GM18870 (cell line): ENCODE results near the gene MKRN2.
"Not testable (repeated sequence)": the region's sequence is repeated elsewhere in the genome, so short reads cannot be mapped to it uniquely, and the experiment has no call there.

Experiments
- ATAC-seq: cut with Tn5 transposase; IDR thresholded peaks from one replicate; pipeline ENCODE4 v1.9.1; 2021; ENCODE audit warnings: moderate library complexity; ENCODE audit not compliant: unreplicated experiment

Gene MKRN2

DNA sequence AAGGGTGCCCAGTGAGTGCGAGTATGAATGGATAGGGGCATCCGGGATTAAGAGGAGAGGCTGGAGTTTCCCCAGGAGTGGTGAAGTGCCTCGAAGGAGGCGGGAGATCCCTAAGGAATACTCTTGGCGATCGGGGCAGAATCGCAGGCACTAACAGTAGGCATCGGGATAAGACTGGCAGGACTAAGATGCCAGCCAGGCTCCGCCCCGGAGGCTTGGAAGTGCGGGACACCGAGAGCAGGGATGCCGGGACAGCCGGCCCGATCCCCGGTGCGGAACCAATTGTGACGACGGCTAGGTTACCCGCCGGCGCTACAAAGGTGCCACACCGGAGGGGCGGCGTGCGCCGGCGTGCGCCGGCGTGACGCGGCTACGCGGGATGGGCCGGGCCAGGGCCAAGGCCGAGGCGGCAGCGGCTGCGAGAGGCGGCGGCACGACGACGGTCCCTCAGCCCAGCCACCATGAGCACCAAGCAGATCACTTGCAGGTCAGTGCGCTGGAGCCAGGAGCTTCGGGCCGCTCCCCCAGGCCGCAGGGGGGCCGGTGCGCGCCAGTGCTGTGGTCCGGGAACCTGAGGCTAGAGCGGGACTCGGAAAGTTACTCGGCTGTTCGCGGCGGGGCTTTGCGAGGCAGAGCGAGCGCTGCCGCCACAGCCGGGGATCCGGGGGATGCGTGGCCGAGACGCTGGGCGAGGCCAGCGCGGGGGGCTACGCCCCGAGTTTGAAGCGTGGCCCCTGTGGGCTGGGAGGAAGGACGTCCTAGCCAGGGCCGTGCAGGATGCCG is at the start of gene MKRN2:
Gene MKRN2 (plus strand): TSS at position 398 of the 783 bp plus-strand sequence. CDS start 64 bp downstream, at position 462.
- ATAC-seq, result peak; percentile 44

DNA sequence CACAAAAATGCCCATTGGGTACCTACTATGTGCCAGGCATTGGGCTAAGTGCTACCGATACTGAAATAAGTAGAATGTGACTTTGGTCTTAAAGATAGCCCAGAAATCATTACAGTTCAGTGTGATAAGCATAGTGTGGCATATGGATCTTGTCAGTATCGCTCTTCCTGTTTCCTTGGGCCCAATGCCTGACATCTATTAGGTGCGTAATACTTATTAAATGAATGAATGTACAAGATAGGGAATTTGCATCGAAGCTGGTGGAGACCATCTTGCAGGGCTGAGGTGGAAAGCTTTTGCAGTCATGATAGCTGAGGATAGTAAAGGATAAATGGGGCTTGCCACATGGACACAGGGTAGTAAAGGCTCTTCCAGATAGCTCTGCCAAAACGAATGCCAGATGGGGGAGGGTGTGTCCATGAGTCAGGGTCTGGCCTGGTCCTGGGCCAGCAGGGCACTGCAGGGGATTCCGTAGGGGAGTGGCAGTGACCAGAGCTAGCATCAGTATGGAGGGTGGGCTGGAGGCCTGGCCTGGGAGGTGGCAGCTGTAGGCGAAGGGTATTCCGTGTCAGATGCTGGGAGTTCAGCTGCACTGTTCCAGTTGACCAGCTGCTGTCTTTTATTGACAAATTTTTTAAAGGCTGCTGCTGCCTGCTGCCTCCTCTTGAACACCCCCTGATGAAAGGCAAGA is 49.2 kb upstream of the MKRN2 start:
- ATAC-seq, result no peak

DNA sequence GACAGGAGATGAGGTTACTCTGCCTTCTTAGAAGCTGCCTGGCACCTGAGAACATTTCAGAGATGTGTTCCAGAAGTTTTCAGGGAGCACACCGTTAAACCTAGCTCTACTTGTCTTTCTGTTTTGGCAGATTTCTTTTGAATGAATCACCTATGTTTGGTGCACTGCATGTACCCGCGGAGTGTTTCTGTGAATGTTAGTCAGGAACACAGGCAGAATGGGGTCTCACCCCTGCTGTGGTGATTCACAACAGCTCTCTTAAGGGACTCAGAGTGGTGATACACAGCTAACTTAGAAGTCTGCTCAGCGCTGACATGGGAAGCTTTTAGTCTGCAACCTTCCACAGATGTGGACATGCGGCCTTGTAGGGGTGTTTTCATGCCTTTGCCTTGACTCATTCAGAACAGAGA is 48.6 kb upstream of the MKRN2 start:
- no peak for ATAC-seq

- no peak for ATAC-seq
Observed at GRCh38 chr3:12509466-12509865, 47.4 kb upstream of the MKRN2 start.

GRCh38 chr3:12512534-12513118 is 44.3 kb upstream of the MKRN2 start:
- no peak for ATAC-seq

DNA sequence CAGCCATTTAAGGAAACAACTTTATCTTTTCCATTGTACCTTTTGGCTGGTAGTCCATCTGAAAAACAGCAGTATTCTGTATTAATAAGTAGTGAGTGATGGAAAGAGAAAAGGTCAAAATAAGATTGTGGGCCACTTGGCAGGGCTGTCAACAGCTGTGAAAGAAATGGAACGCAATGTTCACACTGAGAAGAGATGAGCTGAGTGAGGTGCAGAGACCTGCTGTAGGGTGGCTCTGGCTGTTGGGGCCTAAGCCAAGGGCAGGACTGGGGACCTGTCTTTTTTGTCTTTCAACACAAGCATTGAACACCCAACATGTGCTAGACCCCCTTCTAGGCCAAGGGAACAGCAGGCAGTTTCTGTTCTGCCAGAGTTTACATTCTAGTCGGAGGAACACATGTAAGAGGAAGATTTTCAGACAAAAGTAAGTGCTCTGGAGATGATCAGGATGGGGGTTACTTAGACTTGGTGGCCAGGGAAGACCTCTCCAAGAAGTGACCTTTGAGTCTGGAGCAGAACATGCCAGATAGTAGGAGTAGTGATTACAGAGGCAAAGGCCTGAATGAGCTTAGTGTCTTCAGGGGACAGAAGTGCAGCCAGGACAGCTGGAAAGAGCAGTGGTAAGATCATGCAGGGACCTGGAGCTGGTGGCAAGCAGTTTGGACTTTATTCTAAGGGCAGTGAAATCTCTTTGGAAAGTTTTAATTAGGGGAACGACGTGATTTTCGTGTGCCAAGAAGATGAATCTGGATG is 43.0 kb upstream of the MKRN2 start:
- no peak for ATAC-seq

- ATAC-seq, result no peak
Observed at GRCh38 chr3:12515631-12516030, 41.3 kb upstream of the MKRN2 start.

GRCh38 chr3:12516873-12517272 is 40.0 kb upstream of the MKRN2 start:
- no peak for ATAC-seq

DNA sequence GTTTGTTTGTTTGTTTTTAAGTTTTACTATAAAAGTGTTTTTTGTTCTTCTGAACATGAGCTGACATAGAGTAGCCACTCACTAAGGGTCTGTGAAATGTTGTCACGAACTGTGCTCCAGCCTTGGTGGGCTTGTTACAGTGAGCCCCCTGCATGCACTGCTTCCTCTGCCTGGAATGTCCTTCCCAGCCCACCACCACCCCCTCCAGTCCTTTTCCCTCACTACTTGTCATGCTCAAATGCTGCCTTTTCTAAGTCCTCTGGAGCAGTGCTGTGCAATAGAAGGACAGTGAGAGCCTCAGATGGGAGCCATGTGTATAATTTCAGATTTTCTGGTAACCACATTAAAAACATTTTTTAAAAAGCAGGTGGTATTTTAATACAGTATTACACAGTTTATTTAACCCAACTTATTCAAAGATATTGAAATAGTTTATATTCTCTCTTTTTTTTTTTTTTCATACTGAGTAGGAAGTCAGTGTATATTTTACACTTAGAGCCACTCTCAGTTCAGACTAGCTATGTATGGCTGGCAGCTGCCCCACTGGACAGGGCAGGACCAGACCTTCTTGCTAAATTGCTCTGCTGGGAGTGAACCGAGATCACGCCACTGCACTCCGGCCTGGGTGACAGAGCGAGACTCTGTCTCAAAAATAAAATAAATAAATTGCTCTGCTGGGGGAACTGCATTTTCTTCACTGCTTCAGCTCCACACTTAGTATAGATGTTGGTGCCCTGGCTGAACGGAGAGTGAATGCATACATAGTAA is 38.4 kb upstream of the MKRN2 start:
- no peak for ATAC-seq

DNA sequence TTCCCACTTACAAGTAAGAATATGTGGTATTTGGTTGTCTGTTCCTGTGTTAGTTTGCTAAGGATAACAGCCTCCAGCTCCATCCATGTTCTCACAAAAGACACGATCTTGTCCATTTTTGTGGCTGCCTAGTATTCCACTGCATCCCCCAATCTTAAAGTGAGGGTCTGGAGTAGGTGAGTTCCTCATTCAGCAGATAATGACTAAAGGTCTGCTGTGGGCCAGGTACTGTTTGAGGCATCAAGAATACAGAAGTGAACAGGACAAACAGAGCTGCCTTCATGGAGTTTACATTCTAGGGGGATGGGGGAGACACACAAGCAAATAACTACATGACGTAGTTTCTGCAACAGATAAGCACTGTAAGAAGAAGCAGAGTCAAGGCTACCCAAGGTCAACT is 35.9 kb upstream of the MKRN2 start:
- ATAC-seq, result no peak

GRCh38 chr3:12522721-12523120 is 34.2 kb upstream of the MKRN2 start:
- ATAC-seq, result no peak

DNA sequence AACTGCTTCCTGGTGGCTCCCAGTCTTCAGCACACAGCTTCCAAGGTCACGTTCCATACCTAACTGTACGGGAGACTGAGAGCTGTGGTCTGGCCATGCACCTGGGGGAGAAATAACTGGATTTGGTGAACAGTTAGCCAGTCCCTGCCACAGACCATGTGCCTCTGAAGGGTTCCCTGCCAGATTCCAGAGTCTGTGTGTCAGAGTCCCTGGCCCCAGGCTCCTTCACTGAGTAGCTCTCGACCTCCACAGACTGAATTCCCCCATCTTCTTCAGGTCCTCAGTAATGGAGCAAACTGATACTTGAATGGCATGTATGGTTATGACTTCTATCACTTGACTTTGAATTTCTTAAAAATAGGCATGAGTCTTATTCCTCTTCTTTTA is 29.1 kb upstream of the MKRN2 start:
- no peak for ATAC-seq

GRCh38 chr3:12532182-12532581 is 24.7 kb upstream of the MKRN2 start:
- no peak for ATAC-seq

GRCh38 chr3:12536423-12536822 is 20.5 kb upstream of the MKRN2 start:
- no peak for ATAC-seq

- ATAC-seq, result no peak
Observed at GRCh38 chr3:12541625-12542024, 15.3 kb upstream of the MKRN2 start.

DNA sequence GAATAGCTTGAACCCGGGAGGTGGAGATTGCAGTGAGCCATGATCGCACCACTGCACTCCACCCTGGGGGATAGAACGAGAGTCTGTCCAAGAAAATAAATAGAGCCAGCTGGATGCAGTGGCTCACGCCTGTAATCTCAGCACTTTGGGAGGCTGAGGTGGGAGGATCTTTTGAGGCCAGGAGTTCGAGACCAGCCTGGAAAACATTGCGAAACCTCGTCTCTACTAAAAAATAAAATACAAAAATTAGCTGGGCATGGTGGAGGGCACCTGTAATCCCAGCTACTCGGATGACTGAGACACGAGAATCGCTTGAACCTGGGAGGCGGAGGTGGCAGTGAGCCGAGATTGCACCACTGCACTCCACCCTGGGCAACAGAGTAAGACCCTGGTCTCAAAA is 13.4 kb upstream of the MKRN2 start:
- not testable (repeated sequence) for ATAC-seq

GRCh38 chr3:12544652-12545472 is 12.0 kb upstream of the MKRN2 start:
- ATAC-seq, result no peak

DNA sequence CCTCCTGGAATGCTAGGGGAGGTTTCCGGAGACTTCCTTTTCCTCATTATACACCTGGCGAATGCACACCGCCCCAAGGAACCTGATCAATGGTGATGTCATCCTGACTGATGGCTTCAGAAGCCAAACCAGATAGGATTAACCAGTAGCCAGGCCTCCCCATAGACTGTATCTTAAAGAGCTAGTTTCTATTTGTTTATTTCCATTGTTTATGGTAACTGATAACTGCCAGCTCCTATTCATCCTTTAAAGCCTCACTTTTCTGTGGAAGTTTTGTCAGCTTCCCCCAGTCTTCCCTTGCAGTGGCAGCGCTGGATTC is 11.5 kb upstream of the MKRN2 start, which contains the start of gene MKRN2OS:
Gene MKRN2OS (minus strand): TSS at position 27 of the 319 bp plus-strand sequence. CDS start 35 bp downstream, outside the sequence.
- no peak for ATAC-seq

DNA sequence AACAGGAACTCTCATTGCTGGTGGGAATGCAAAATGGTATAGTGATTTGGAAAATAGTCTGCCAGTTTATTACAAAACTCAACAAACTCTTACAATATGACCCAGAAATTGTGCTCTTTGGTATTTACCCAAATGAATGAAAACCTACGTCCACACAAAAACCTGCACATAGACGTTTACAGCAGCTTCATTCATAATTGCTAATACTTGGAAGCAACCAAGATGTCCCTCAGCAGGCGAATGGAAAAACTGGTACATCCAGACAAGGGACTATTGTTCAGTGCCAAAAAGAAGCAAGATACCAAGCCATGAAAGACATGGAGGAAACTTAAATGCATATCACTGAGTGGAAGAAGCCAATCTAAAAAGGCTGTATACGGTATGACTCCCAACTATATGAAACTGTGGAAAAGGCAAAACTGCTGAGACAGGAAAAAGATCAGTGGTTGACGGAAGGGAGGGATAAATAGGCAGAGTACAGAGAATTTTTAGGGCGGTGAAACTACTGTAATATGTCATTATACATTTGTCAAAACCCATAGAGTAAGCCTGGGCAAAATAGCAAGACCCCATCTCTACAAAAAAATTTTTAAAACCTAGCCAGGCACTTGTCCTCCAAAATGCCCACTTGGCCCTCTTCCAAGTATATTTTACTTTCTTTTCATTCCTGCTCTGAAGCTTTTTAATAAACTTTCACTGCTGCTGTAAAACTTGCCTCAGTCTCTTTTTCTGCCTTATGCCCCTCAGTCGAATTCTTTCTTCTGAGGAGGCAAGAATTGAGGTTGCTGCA is 6.7 kb upstream of the MKRN2 start:
- ATAC-seq, result no peak
